Cardiac fibroblast (primary cell): Measurements from ENCODE around the gene SLC25A21.

Experiments
- DNase-seq, 2 donors: peaks; one replicate each; pipeline versions ENCODE4 v3.0.0 to v3.0.0-alpha.2; 2010; ENCODE audit warnings: low read depth in 2 of 2
- H3K4me3 ChIP-seq, 2 donors: replicated peaks in 1 of 2; 1 replicate in 1 of 2; 2 replicates in 1 of 2; pipeline ENCODE4 v1.5.1; 2011; ENCODE audit warnings: low read depth in 2 of 2, low read length in 2 of 2, mild to moderate bottlenecking in 2 of 2, moderate library complexity in 1 of 2
- CTCF ChIP-seq: IDR thresholded peaks from one replicate; pipeline ENCODE4 v1.5.1; 2011; ENCODE audit warnings: low read depth, mild to moderate bottlenecking, low read length, inconsistent platforms

The SLC25A21 gene

GRCh38 chr14:37203423-37203822 is 31.0 kb upstream of the SLC25A21 start:
- H3K4me3 ChIP-seq: no peak overlapping the region
- no peak for TF ChIP-seq CTCF
- no peak for DNase-seq

GRCh38 chr14:37202812-37203211 is 30.4 kb upstream of the SLC25A21 start:
- no peak for TF ChIP-seq CTCF
- H3K4me3 ChIP-seq: no peak overlapping the region
- DNase-seq: no peak

- no peak overlapping the region for H3K4me3 ChIP-seq
- DNase-seq: peak in 1 of 2 donors; percentile 65
- TF ChIP-seq CTCF: no peak
Observed at GRCh38 chr14:37202265-37202664, 29.9 kb upstream of the SLC25A21 start.

- TF ChIP-seq CTCF: no peak
- no peak overlapping the region for H3K4me3 ChIP-seq
- no peak for DNase-seq
Observed at GRCh38 chr14:37201724-37202123, 29.3 kb upstream of the SLC25A21 start.

GRCh38 chr14:37198907-37199306 is 26.5 kb upstream of the SLC25A21 start:
- no peak for TF ChIP-seq CTCF
- H3K4me3 ChIP-seq: no peak overlapping the region
- no peak for DNase-seq

- DNase-seq: no peak
- TF ChIP-seq CTCF: no peak
- H3K4me3 ChIP-seq: peak overlapping the region; percentile 69 to 78
Observed at GRCh38 chr14:37198273-37198598, 25.8 kb upstream of the SLC25A21 start.
